GM23338 (cell line): ENCODE measurements around the gene RIMS1.

ENCODE experiments used
- EZH2phosphoT487 ChIP-seq: fragments of 200-600 bp; sonication (generic); IDR thresholded peaks from one replicate; pipeline ENCODE4 v1.8.1; 2018; ENCODE audit warnings: antibody characterized with exemption; ENCODE audit not compliant: unreplicated experiment
- POLR2AphosphoS5 ChIP-seq: IDR thresholded peaks from 2 replicates; pipeline ENCODE4 v1.6.1; 2016; ENCODE audit warnings: antibody characterized with exemption, low read depth
- TF ChIP-seq, protein P1 (sequence below), 2 experiments: fragments of 200-600 bp in 1 of 2; sonication (generic) in 1 of 2; conservative IDR thresholded peaks; 2 replicates each; pipeline versions ENCODE4 v1.5.1 to v1.6.1; 2016 to 2017; ENCODE audit warnings: antibody characterized with exemption in 2 of 2, low read depth in 2 of 2, mild to moderate bottlenecking in 2 of 2, moderate library complexity in 1 of 2
- TF ChIP-seq, protein P2 (sequence below): IDR thresholded peaks from one replicate; pipeline ENCODE4 v1.6.1; 2018; ENCODE audit warnings: antibody characterized with exemption; ENCODE audit not compliant: unreplicated experiment

- TF ChIP-seq POLR2AphosphoS5 = no peak
- TF ChIP-seq, protein P1, sequence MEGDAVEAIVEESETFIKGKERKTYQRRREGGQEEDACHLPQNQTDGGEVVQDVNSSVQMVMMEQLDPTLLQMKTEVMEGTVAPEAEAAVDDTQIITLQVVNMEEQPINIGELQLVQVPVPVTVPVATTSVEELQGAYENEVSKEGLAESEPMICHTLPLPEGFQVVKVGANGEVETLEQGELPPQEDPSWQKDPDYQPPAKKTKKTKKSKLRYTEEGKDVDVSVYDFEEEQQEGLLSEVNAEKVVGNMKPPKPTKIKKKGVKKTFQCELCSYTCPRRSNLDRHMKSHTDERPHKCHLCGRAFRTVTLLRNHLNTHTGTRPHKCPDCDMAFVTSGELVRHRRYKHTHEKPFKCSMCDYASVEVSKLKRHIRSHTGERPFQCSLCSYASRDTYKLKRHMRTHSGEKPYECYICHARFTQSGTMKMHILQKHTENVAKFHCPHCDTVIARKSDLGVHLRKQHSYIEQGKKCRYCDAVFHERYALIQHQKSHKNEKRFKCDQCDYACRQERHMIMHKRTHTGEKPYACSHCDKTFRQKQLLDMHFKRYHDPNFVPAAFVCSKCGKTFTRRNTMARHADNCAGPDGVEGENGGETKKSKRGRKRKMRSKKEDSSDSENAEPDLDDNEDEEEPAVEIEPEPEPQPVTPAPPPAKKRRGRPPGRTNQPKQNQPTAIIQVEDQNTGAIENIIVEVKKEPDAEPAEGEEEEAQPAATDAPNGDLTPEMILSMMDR (conservative IDR thresholded peaks at IDR 0.05; ENCODE audit: low read depth in 2 of 2) = no peak
- no peak for TF ChIP-seq EZH2phosphoT487
- TF ChIP-seq, protein P2, sequence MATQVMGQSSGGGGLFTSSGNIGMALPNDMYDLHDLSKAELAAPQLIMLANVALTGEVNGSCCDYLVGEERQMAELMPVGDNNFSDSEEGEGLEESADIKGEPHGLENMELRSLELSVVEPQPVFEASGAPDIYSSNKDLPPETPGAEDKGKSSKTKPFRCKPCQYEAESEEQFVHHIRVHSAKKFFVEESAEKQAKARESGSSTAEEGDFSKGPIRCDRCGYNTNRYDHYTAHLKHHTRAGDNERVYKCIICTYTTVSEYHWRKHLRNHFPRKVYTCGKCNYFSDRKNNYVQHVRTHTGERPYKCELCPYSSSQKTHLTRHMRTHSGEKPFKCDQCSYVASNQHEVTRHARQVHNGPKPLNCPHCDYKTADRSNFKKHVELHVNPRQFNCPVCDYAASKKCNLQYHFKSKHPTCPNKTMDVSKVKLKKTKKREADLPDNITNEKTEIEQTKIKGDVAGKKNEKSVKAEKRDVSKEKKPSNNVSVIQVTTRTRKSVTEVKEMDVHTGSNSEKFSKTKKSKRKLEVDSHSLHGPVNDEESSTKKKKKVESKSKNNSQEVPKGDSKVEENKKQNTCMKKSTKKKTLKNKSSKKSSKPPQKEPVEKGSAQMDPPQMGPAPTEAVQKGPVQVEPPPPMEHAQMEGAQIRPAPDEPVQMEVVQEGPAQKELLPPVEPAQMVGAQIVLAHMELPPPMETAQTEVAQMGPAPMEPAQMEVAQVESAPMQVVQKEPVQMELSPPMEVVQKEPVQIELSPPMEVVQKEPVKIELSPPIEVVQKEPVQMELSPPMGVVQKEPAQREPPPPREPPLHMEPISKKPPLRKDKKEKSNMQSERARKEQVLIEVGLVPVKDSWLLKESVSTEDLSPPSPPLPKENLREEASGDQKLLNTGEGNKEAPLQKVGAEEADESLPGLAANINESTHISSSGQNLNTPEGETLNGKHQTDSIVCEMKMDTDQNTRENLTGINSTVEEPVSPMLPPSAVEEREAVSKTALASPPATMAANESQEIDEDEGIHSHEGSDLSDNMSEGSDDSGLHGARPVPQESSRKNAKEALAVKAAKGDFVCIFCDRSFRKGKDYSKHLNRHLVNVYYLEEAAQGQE = no peak
Measured at GRCh38 chr6:72328775-72329174, 442.4 kb downstream of the RIMS1 start.
